Loucy (cell line): ENCODE results near the gene ATF7IP.

Experiments used
- H2AFZ ChIP-seq: fragments of 200-600 bp; sonication (generic); 2 replicates; pipeline ENCODE4 v1.6.0; 2016; ENCODE audit warnings: antibody characterized with exemption, mild to moderate bottlenecking, low read length, moderate library complexity
- H3F3A ChIP-seq: fragments of 200-600 bp; 2 replicates; pipeline ENCODE4 v1.6.0; 2016; ENCODE audit warnings: antibody characterized with exemption, low read depth, mild to moderate bottlenecking
- H3K27me3 ChIP-seq: fragments of 200-600 bp; sonication (generic); 2 replicates; pipeline ENCODE4 v1.6.1; 2014; ENCODE audit warnings: low read length, mild to moderate bottlenecking; ENCODE audit not compliant: insufficient read depth, poor library complexity, severe bottlenecking
- H3K36me3 ChIP-seq: fragments of 200-600 bp; sonication (generic); 2 replicates; pipeline ENCODE4 v1.6.1; 2016; ENCODE audit warnings: low read length; ENCODE audit not compliant: insufficient read depth
- H3K4me1 ChIP-seq: fragments of 200-600 bp; sonication (generic); 2 replicates; pipeline ENCODE4 v1.5.1; 2014; ENCODE audit warnings: low read length, mild to moderate bottlenecking; ENCODE audit not compliant: insufficient read depth, poor library complexity, severe bottlenecking
- H3K4me2 ChIP-seq: fragments of 200-600 bp; sonication (generic); 2 replicates; pipeline ENCODE4 v1.6.0; 2014; ENCODE audit warnings: antibody characterized with exemption, low read length, low read depth, mild to moderate bottlenecking; ENCODE audit not compliant: poor library complexity, severe bottlenecking
- H3K4me3 ChIP-seq: fragments of 200-600 bp; sonication (generic); 2 replicates; pipeline ENCODE4 v1.5.1; 2014; ENCODE audit warnings: low read length, mild to moderate bottlenecking, mixed read lengths; ENCODE audit not compliant: poor library complexity, severe bottlenecking
- H3K79me2 ChIP-seq: fragments of 200-600 bp; sonication (generic); 2 replicates; pipeline ENCODE4 v1.6.1; 2014; ENCODE audit warnings: low read length; ENCODE audit not compliant: insufficient read depth
- H3K9ac ChIP-seq: fragments of 200-600 bp; sonication (generic); 2 replicates; pipeline ENCODE4 v1.6.0; 2014; ENCODE audit warnings: mild to moderate bottlenecking, low read depth, low read length, moderate library complexity; ENCODE audit not compliant: poor library complexity, severe bottlenecking
- H3K9me2 ChIP-seq: fragments of 200-600 bp; sonication (generic); replicated peaks from 2 replicates; pipeline ENCODE4 v1.6.1; 2016; ENCODE audit warnings: low read depth, low read length, mixed read lengths
- H3K9me3 ChIP-seq: fragments of 200-600 bp; sonication (generic); 2 replicates; pipeline ENCODE4 v1.6.1; 2014; ENCODE audit warnings: mild to moderate bottlenecking, antibody characterized with exemption, low read length, low read depth; ENCODE audit not compliant: insufficient read depth
- H4K20me1 ChIP-seq: fragments of 200-600 bp; sonication (generic); 2 replicates; pipeline ENCODE4 v1.6.0; 2014; ENCODE audit warnings: antibody characterized with exemption, low read length, mild to moderate bottlenecking; ENCODE audit not compliant: insufficient read depth, poor library complexity, severe bottlenecking
- CTCF ChIP-seq: fragments of 200-600 bp; sonication (generic); conservative IDR thresholded peaks from 2 replicates; pipeline ENCODE4 v1.5.1; 2014; ENCODE audit warnings: mild to moderate bottlenecking, antibody characterized with exemption, low read length
- EZH2phosphoT487 ChIP-seq: fragments of 200-600 bp; IDR thresholded peaks from 2 replicates; pipeline ENCODE4 v1.6.1; 2018; ENCODE audit warnings: antibody characterized with exemption, mild to moderate bottlenecking, moderate library complexity, borderline replicate concordance

The ATF7IP gene

GRCh38 chr12:14426792-14427191 is 61.3 kb downstream of the ATF7IP start:
- H3K9me3 ChIP-seq, result peaks cover 9% of the 10 kb centered on the region; the same call in 1 of the 2 replicates
- H3K27me3 ChIP-seq, result no peaks in the 10 kb centered on the region
- H3K79me2 ChIP-seq, result peaks cover 100% of the 10 kb centered on the region
- H2AFZ ChIP-seq, result no peak overlapping the region
- H3K9me2 ChIP-seq, result no peaks in the 10 kb centered on the region
- H4K20me1 ChIP-seq, result peaks cover 80% of the 10 kb centered on the region
- H3K4me3 ChIP-seq, result no peak overlapping the region
- no peak overlapping the region for H3K9ac ChIP-seq
- TF ChIP-seq CTCF (no peak), EZH2phosphoT487 (no peak)
- no peaks in the 10 kb centered on the region for H3F3A ChIP-seq
- H3K4me2 ChIP-seq, result no peak overlapping the region
- peaks cover 10% of the 10 kb centered on the region for H3K4me1 ChIP-seq
- peaks cover 77% of the 10 kb centered on the region for H3K36me3 ChIP-seq

GRCh38 chr12:14427929-14428328 is 62.4 kb downstream of the ATF7IP start:
- H4K20me1 ChIP-seq, result peaks cover 85% of the 10 kb centered on the region
- H2AFZ ChIP-seq, result no peak overlapping the region
- no peaks in the 10 kb centered on the region for H3K27me3 ChIP-seq
- H3K4me3 ChIP-seq, result peak overlapping the region; percentile 14
- H3K36me3 ChIP-seq, result peaks cover 77% of the 10 kb centered on the region
- TF ChIP-seq EZH2phosphoT487 (no peak), CTCF (no peak)
- H3K79me2 ChIP-seq, result peaks cover 100% of the 10 kb centered on the region
- peak overlapping the region; percentile 11 for H3K4me2 ChIP-seq
- no peaks in the 10 kb centered on the region for H3F3A ChIP-seq
- H3K9ac ChIP-seq, result no peak overlapping the region
- peaks cover 7% of the 10 kb centered on the region; the same call in 1 of the 2 replicates for H3K9me3 ChIP-seq
- H3K9me2 ChIP-seq, result no peaks in the 10 kb centered on the region
- H3K4me1 ChIP-seq, result peaks cover 10% of the 10 kb centered on the region

DNA sequence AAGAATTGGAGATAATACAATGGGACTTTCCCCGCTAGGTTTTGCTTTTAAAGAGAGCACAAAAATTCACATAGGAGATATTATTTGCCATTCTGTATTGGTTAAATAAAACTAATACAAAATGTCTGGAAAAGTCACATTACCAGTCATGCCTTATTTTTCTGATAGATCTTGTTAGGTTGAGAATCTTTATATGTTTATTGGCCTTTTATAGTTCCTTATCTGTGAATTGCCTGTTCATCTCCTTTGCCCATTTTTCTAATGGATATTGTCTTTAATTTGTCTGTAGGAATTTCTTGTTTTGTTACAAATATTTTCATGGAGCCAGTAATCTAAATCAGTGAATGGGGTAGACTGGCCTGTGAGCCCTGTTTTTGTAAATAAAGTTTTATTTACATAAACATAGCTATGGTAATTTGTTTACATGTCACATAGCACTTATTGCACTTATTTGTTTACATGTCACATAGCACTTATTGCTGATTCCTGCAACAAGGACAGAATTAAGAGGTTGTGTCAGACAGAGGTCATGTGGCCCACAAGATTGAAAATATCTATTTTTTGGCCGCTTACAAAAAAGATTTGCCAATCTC is 65.0 kb downstream of the ATF7IP start:
- Histone ChIP-seq H3K4me2 (no peak overlapping the region), H3K36me3 (peaks cover 71% of the 10 kb centered on the region)

More for the DNA sequence above, 65.0 kb downstream of the ATF7IP start:
- Histone ChIP-seq H3K4me3 (no peak overlapping the region), H3K79me2 (peaks cover 96% of the 10 kb centered on the region), H3K4me1 (peaks cover 10% of the 10 kb centered on the region), H3K27me3 (no peaks in the 10 kb centered on the region), H4K20me1 (peaks cover 86% of the 10 kb centered on the region), H2AFZ (no peak overlapping the region), H3K9me2 (no peaks in the 10 kb centered on the region), H3K9ac (no peak overlapping the region), H3F3A (no peaks in the 10 kb centered on the region), H3K9me3 (peaks cover 7% of the 10 kb centered on the region; the same call in 1 of the 2 replicates)
- no peak for TF ChIP-seq CTCF
- TF ChIP-seq EZH2phosphoT487, result no peak
